NOMO-1 treated with DMSO at 0.1 percent for 48 hours (cell line): Measurements from ENCODE around the gene GNA15.

ENCODE experiments used
- DNase-seq: peaks from one replicate; lab custom pipeline; 2025; ENCODE audit not compliant: unreplicated experiment; lab: John Stamatoyannopoulos, UW

GNA15 gene

GRCh38 chr19:3106509-3107141, 29.2 kb upstream of the GNA15 start:
- no peak for DNase-seq

DNA sequence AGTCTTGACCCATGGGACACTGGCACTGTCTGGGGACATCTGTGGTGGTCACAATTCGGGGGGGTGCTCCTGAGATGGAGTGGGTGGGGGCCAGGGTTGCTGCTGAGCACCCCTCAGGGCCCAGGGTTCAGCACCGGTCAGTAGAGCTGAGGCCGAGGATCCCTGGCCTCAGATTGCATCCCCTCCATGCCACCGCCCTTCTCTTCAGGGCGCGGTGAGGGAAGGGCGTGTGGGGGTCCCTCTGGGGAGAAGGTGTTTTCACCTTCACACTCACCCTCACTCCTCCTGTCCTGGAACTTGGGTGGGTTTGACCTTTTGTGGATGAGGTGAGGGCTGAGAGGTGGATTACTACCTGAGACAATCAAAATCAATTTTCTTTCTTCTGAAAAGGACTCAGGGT, 28.2 kb upstream of the GNA15 start:
- DNase-seq, result no peak

DNA sequence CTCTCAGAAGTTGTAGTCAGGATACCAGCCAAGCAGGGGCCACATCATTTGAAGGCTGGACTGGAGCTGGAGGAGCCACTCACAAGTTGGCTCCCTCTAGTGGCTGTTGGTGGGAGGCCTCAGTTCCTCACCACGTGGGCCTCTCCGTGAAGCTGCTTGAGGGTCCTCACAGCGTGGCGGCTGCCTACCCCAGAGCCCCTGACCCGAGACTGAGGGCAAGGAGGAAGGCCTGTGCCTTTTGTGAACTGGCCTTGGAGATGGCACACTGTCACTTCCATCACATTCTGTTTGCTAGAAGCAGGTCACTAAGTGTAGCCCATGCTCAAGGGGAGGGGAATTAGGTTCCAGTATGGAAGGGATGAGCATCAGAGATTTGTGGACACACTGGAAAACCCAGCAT, 27.1 kb upstream of the GNA15 start:
- peak; percentile 35 for DNase-seq

DNA sequence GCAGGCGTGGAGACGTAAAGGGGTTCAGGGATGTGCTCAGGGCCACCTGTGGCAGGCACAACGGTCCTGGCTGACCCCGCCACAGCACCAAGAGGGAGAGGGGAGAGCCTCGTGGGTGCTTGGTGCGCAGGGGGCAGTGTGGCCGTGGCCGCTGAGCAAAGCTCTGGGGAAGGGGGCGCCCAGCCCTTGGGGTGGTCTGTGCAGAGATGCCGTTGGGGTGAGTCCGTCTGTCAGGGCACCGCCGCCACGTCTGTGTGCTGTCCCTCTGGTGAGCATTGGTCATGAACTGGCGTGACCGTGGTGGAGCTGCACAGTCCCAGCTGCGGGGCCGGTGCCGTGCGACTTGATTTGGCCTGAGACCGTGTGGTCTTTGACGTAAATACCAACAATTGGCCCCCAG, 26.3 kb upstream of the GNA15 start:
- no peak for DNase-seq

- no peak for DNase-seq
These were observed 25.6 kb upstream of the GNA15 start for GRCh38 chr19:3110126-3110825.

GRCh38 chr19:3111586-3112247, 24.1 kb upstream of the GNA15 start:
- no peak for DNase-seq

DNA sequence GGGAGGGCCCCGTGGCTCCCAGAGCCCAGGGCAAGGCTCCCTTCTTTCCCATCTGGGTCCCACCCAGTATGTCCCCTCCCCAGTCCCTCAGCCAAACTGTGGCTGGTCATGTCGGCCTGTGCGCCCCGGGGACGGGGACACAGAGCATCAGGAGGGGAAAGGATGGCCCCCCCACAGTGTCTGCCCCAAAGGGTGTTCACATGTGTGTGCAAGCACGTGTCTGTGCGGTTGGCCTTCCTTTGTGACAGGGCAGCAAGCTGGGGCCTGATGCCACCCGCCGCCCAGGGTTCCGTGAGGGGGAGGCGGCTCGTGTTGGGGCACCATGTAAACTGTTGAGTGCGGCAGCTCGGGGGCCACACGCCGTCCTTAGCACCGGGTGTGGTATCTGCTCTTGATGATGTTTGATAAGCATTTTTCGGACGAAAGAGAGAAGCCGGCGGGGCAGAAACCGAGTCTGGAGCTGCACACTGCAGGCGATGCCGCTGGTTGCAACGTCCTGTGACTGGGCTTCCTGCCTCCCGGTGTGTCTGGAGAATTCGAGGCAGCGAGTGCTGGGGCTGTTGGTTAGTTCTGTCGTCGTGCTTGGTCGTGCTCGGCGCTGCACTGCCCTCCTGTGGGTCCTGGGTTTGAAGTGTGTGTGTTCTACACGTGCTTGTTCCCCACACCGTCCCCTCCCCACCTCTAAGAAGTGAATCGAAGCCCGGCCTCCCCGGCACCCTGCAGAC, 23.3 kb upstream of the GNA15 start:
- no peak for DNase-seq

GRCh38 chr19:3113100-3114017, 22.5 kb upstream of the GNA15 start:
- DNase-seq, result no peak

GRCh38 chr19:3114018-3114726, 21.7 kb upstream of the GNA15 start:
- no peak for DNase-seq

- DNase-seq, result no peak
These were observed 21.0 kb upstream of the GNA15 start for GRCh38 chr19:3114811-3115210.

- DNase-seq, result no peak
These were observed 20.4 kb upstream of the GNA15 start for GRCh38 chr19:3115411-3115810.

DNA sequence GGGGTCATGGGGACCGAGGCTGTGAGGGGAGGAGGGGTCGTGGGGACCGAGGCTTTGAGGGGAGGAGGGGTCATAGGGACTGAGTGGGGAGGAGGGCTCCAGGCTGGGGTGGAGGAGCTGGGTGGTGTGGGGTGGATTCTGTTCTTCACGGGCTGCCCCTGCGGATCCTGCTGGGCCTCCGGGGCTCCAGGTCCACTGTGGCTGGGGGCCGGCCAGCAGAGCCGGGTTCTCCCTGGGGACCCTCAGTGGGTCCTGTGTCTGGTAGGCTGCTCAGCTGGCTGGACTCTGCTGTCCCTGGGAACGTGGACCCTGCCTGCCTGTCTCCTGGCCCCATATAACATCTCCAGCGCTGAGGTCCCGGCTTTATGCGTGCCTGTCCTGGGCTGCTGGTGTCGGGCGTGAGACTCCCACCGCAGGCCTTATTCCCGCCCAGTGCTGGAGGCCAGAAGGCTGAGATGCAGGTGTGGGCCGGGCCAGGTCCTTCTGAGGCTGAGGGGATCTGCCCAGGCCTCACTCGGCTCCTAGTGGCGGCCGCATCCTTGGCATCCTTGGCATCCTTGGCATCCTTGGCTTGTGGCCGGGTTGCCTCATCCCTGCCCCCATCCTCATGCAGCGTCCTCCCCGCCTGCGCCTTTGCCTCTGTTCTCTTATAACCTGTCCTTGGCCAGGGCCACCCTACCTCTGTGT, 19.8 kb upstream of the GNA15 start:
- no peak for DNase-seq

DNA sequence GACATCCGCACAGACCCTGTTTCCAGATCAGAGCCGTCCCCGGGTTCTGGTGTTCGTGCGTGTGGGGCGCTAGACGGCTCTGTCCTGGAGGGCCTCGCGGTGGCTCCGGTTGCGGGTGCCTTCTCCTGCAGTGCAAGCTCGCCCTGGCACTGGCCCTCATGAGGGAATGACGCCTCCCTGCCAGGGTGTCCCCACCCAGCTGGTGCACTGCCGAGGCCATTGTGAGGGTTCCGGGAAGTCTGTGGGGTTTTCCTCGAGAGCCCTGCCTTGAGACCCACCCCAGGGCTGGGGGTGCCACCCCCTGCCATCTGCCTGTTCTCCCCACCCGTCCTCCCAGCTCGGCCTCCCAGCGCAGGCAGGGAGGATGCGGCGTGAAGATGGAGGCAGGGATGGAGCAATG, 19.2 kb upstream of the GNA15 start:
- DNase-seq, result no peak

- no peak for DNase-seq
These were observed 18.1 kb upstream of the GNA15 start for GRCh38 chr19:3117716-3118115.

DNA sequence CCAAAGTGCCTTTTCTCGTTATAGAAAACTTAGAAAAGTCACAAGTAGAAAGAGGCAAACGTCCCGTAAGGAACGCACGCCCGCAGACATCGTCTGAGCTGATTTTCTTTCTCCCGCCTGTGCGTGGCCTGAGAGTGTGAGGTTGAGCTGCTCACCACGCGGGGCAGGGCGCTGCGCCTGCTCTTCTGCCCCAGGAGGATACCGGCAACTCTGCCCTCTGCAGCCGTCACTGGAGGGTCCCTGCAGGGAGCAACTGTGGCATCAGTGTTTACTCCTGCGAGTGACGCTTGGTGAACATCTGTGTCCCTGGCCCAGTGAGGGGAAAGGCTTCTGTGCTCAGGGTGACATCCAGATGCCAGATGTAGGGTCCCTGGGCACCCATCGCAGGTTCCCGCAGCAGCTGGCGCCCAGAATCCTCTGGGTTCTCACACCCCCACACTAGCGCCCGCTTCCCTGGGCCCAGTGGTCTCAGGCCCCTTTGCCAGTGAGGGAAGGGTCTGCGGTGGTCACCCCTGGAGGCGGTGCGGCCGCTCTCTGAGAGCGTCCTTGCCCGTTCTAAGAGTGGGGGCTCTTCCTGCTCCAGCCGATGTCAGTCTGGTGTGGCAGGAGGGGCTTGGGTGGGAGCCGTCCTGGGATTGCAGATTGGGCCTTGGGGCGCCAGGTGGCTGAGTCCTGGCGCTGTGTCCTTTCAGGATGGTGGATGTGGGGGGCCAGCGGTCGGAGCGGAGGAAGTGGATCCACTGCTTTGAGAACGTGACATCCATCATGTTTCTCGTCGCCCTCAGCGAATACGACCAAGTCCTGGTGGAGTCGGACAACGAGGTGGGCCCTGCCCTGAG, 17.4 kb upstream of the GNA15 start:
- DNase-seq, result no peak

- no peak for DNase-seq
These were observed 16.7 kb upstream of the GNA15 start for GRCh38 chr19:3119071-3119595.

- DNase-seq, result no peak
These were observed 16.0 kb upstream of the GNA15 start for GRCh38 chr19:3119693-3120380.
